ENCODE results near the gene LRRC38.
"Not testable (repeated sequence)": the region's sequence is repeated elsewhere in the genome, so short reads cannot be mapped to it uniquely, and the experiment has no call there.

Gene LRRC38

GRCh38 chr1:13462682-13463081 is 51.1 kb downstream of the LRRC38 start:
- H3K36me3 Mint-ChIP-seq (ENCODE audit: low read depth) = no peaks in the 10 kb centered on the region
- ATAC-seq = no peak
- peaks cover 2% of the 10 kb centered on the region for H3K27me3 Mint-ChIP-seq
- H3K4me3 Mint-ChIP-seq = no peak overlapping the region
- no peaks in the 10 kb centered on the region for H3K9me3 Mint-ChIP-seq
- DNase-seq = no peak
- no peaks in the 10 kb centered on the region for H3K4me1 Mint-ChIP-seq
- H3K27ac Mint-ChIP-seq = no peak overlapping the region

- no peak for ATAC-seq
- Mint-ChIP-seq H3K36me3 (ENCODE audit: low read depth) (no peaks in the 10 kb centered on the region), H3K4me3 (no peak overlapping the region), H3K27me3 (peaks cover 2% of the 10 kb centered on the region), H3K27ac (no peak overlapping the region), H3K9me3 (no peaks in the 10 kb centered on the region), H3K4me1 (no peaks in the 10 kb centered on the region)
- no peak for DNase-seq
Measured at GRCh38 chr1:13461977-13462376, 51.8 kb downstream of the LRRC38 start.

- ATAC-seq = no peak
- Mint-ChIP-seq H3K27ac (no peak overlapping the region), H3K36me3 (ENCODE audit: low read depth) (no peaks in the 10 kb centered on the region), H3K4me3 (no peak overlapping the region), H3K9me3 (no peaks in the 10 kb centered on the region), H3K4me1 (no peaks in the 10 kb centered on the region), H3K27me3 (peaks cover 5% of the 10 kb centered on the region)
- DNase-seq = no peak
Measured at GRCh38 chr1:13456904-13457532, 56.8 kb downstream of the LRRC38 start.

GRCh38 chr1:13451399-13451965 is 62.3 kb downstream of the LRRC38 start:
- no peak overlapping the region for H3K4me3 Mint-ChIP-seq
- no peaks in the 10 kb centered on the region for H3K4me1 Mint-ChIP-seq
- peaks cover 3% of the 10 kb centered on the region for H3K27me3 Mint-ChIP-seq
- DNase-seq (no peak), ATAC-seq (no peak)
- no peak overlapping the region for H3K27ac Mint-ChIP-seq
- no peaks in the 10 kb centered on the region for H3K36me3 Mint-ChIP-seq (ENCODE audit: low read depth)
- H3K9me3 Mint-ChIP-seq = no peaks in the 10 kb centered on the region

- Mint-ChIP-seq H3K4me3 (no peak overlapping the region), H3K9me3 (no peaks in the 10 kb centered on the region), H3K36me3 (ENCODE audit: low read depth) (no peaks in the 10 kb centered on the region), H3K4me1 (no peaks in the 10 kb centered on the region), H3K27ac (no peak overlapping the region), H3K27me3 (peaks cover 3% of the 10 kb centered on the region)
- ATAC-seq = no peak
- no peak for DNase-seq
Measured at GRCh38 chr1:13450204-13450603, 63.6 kb downstream of the LRRC38 start.

GRCh38 chr1:13443335-13443979 is 70.3 kb downstream of the LRRC38 start:
- Mint-ChIP-seq H3K27ac (no peak overlapping the region), H3K36me3 (ENCODE audit: low read depth) (no peaks in the 10 kb centered on the region), H3K4me1 (no peaks in the 10 kb centered on the region), H3K4me3 (no peak overlapping the region), H3K27me3 (no peaks in the 10 kb centered on the region), H3K9me3 (no peaks in the 10 kb centered on the region)
- DNase-seq = no peak
- ATAC-seq = no peak

- H3K27ac Mint-ChIP-seq; H3K27me3 Mint-ChIP-seq; H3K36me3 Mint-ChIP-seq (ENCODE audit: low read depth); H3K9me3 Mint-ChIP-seq; DNase-seq; ATAC-seq; H3K4me3 Mint-ChIP-seq; H3K4me1 Mint-ChIP-seq: not testable (repeated sequence)
Measured at GRCh38 chr1:13439104-13439783, 74.6 kb downstream of the LRRC38 start.

GRCh38 chr1:13435458-13435857 is 78.3 kb downstream of the LRRC38 start:
- Mint-ChIP-seq H3K4me1 (no peaks in the 10 kb centered on the region), H3K4me3 (no peak overlapping the region)

GRCh38 chr1:13433694-13434358 is 80.0 kb downstream of the LRRC38 start:
- not testable (repeated sequence) for H3K4me1 Mint-ChIP-seq; H3K4me3 Mint-ChIP-seq; ATAC-seq; DNase-seq; H3K9me3 Mint-ChIP-seq; H3K27ac Mint-ChIP-seq; H3K27me3 Mint-ChIP-seq; H3K36me3 Mint-ChIP-seq (ENCODE audit: low read depth)

More at GRCh38 chr1:13435458-13435857, 78.3 kb downstream of the LRRC38 start:
- Mint-ChIP-seq H3K27me3 (no peaks in the 10 kb centered on the region), H3K27ac (no peak overlapping the region), H3K9me3 (no peaks in the 10 kb centered on the region), H3K36me3 (ENCODE audit: low read depth) (no peaks in the 10 kb centered on the region)
- ATAC-seq = no peak
- no peak for DNase-seq

- Mint-ChIP-seq H3K36me3 (ENCODE audit: low read depth) (no peaks in the 10 kb centered on the region), H3K4me3 (no peak overlapping the region), H3K4me1 (no peaks in the 10 kb centered on the region), H3K27me3 (no peaks in the 10 kb centered on the region), H3K9me3 (no peaks in the 10 kb centered on the region), H3K27ac (no peak overlapping the region)
- DNase-seq (no peak), ATAC-seq (no peak)
Measured at GRCh38 chr1:13432251-13432650, 81.6 kb downstream of the LRRC38 start.

- Mint-ChIP-seq H3K27me3 (no peaks in the 10 kb centered on the region), H3K4me3 (no peak overlapping the region), H3K4me1 (no peaks in the 10 kb centered on the region), H3K36me3 (ENCODE audit: low read depth) (no peaks in the 10 kb centered on the region), H3K9me3 (no peaks in the 10 kb centered on the region), H3K27ac (no peak overlapping the region)
- DNase-seq (no peak), ATAC-seq (no peak)
Measured at GRCh38 chr1:13430495-13430894, 83.3 kb downstream of the LRRC38 start.
